ENCODE results near the gene UNC5B. TPM values are rescaled to one million over a fixed set of nuclear protein-coding genes. Genes with fewer than 3 reads are reported as not detected.

UNC5B gene
- total and polyA plus RNA-seq, 2 donors (not counting 1 experiment from before 2014, with no cell fraction given): 2.5 to 60.8 TPM

DNA sequence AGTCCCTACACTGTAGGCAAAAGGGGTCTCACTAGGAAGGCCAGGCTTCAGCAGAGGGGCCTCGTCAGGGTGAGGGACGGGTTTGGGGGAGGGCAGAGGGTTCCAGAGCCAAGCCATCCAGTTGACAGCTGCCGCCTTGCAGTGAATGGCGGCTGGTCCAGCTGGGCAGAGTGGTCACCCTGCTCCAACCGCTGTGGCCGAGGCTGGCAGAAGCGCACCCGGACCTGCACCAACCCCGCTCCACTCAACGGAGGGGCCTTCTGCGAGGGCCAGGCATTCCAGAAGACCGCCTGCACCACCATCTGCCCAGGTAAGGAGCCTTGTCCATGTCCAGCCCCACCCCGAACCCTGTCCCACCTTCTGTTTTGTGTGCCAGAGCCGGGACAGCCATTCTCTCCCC lies 75.1 kb downstream of the UNC5B start:
- TF ChIP-seq CTCF (conservative IDR thresholded peaks at IDR 0.05 in 1 of 2, IDR thresholded peaks at IDR 0.05 in 1 of 2; ENCODE audit: low read depth in 1 of 2, low read length in 2 of 2) (no peak), EZH2 (IDR thresholded peaks at IDR 0.05; ENCODE audit: low read length, missing control alignments) (no peak)
- no peak overlapping the region for H3K27ac ChIP-seq (ENCODE audit: insufficient read depth, low read length)
- H3K4me2 ChIP-seq (ENCODE audit: extremely low read depth, insufficient read depth, low read length): no peak overlapping the region
- no peaks in the 10 kb centered on the region for H3K4me1 ChIP-seq (ENCODE audit: control insufficient read depth, extremely low read depth, insufficient read depth, low read length)
- no peaks in the 10 kb centered on the region for H3K27me3 ChIP-seq (ENCODE audit: control insufficient read depth, insufficient read depth, low read length)
- DNase-seq (ENCODE audit: low read depth in 2 of 2): no peak
- H4K20me1 ChIP-seq (ENCODE audit: control insufficient read depth, extremely low read depth, insufficient read depth, low read length): no peaks in the 10 kb centered on the region
- H2AFZ ChIP-seq (ENCODE audit: low read length): no peak overlapping the region
- no peaks in the 10 kb centered on the region for H3K9me3 ChIP-seq (ENCODE audit: control insufficient read depth, insufficient read depth, low read depth, low read length)
- no peaks in the 10 kb centered on the region for H3K79me2 ChIP-seq (ENCODE audit: control insufficient read depth, insufficient read depth, low read length)
- H3K4me3 ChIP-seq (replicated peaks in 1 of 4; ENCODE audit: control extremely low read depth in 1 of 4, insufficient read depth in 1 of 4, low read depth in 3 of 4, low read length in 4 of 4): no peak overlapping the region
- no peak overlapping the region for H3K9ac ChIP-seq (ENCODE audit: insufficient read depth, low read length)
- no peaks in the 10 kb centered on the region for H3K36me3 ChIP-seq (ENCODE audit: control insufficient read depth, insufficient read depth, low read length)

DNA sequence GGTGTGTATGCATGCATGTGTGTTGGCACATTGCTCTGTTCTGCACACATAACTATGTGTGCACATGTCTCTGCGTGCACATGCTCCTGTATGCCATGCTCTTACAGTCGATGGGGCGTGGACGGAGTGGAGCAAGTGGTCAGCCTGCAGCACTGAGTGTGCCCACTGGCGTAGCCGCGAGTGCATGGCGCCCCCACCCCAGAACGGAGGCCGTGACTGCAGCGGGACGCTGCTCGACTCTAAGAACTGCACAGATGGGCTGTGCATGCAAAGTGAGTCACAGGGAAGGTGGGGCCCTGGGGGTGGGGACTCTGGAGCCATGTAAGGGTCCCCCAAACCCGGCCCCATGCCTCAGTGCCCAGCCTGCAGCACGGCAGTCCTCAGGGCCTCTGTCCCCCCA lies 76.1 kb downstream of the UNC5B start:
- H3K27me3 ChIP-seq (ENCODE audit: control insufficient read depth, insufficient read depth, low read length): no peaks in the 10 kb centered on the region
- H3K4me1 ChIP-seq (ENCODE audit: control insufficient read depth, extremely low read depth, insufficient read depth, low read length): no peaks in the 10 kb centered on the region
- no peaks in the 10 kb centered on the region for H3K79me2 ChIP-seq (ENCODE audit: control insufficient read depth, insufficient read depth, low read length)
- no peaks in the 10 kb centered on the region for H4K20me1 ChIP-seq (ENCODE audit: control insufficient read depth, extremely low read depth, insufficient read depth, low read length)
- no peaks in the 10 kb centered on the region for H3K36me3 ChIP-seq (ENCODE audit: control insufficient read depth, insufficient read depth, low read length)
- H3K4me2 ChIP-seq (ENCODE audit: extremely low read depth, insufficient read depth, low read length): no peak overlapping the region
- no peaks in the 10 kb centered on the region for H3K9me3 ChIP-seq (ENCODE audit: control insufficient read depth, insufficient read depth, low read depth, low read length)
- H3K27ac ChIP-seq (ENCODE audit: insufficient read depth, low read length): no peak overlapping the region
- no peak overlapping the region for H3K4me3 ChIP-seq (replicated peaks in 1 of 4; ENCODE audit: control extremely low read depth in 1 of 4, insufficient read depth in 1 of 4, low read depth in 3 of 4, low read length in 4 of 4)
- no peak overlapping the region for H2AFZ ChIP-seq (ENCODE audit: low read length)
- H3K9ac ChIP-seq (ENCODE audit: insufficient read depth, low read length): no peak overlapping the region
- no peak for DNase-seq (ENCODE audit: low read depth in 2 of 2)
- TF ChIP-seq EZH2 (IDR thresholded peaks at IDR 0.05; ENCODE audit: low read length, missing control alignments): no peak
- TF ChIP-seq CTCF (conservative IDR thresholded peaks at IDR 0.05 in 1 of 2, IDR thresholded peaks at IDR 0.05 in 1 of 2; ENCODE audit: low read depth in 1 of 2, low read length in 2 of 2): no peak

DNA sequence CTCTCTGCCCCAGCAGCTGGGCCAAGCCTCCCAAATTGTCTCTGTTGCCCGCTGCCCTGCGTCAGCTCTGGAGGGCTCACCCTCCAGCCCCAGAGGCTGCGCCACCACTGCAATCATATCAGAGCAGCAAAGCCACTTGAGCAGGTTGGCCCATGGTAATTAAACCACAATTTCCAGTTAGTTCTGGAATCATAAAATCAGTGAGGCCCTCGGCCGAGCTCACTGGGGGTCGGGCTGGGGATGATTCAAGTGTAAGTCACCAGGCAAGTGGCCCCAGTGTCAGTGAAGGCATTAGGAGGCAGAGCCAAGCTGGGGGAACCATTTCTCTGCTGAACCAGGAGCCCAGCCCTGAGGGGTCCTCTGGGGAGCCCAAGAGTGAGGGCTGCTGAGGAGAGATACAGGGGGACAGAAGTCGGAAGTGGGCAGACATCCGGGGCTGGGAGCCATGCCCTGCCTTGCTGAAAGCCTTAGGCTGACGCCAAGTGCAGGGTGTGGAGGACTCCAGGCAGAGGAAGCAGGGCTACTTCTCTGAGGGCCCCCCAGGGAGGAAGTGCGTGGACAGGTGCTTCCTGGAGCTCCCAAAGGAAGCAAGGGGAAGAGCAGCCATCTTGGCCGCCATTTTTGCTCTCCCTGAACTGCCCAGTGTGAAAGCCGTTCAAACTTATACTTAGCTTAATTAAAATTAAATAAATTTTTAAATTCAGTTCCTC lies 77.2 kb downstream of the UNC5B start:
- H4K20me1 ChIP-seq (ENCODE audit: control insufficient read depth, extremely low read depth, insufficient read depth, low read length): no peaks in the 10 kb centered on the region
- no peak overlapping the region for H3K9ac ChIP-seq (ENCODE audit: insufficient read depth, low read length)
- H3K4me3 ChIP-seq (replicated peaks in 1 of 4; ENCODE audit: control extremely low read depth in 1 of 4, insufficient read depth in 1 of 4, low read depth in 3 of 4, low read length in 4 of 4): no peak overlapping the region
- H3K36me3 ChIP-seq (ENCODE audit: control insufficient read depth, insufficient read depth, low read length): no peaks in the 10 kb centered on the region
- no peaks in the 10 kb centered on the region for H3K27me3 ChIP-seq (ENCODE audit: control insufficient read depth, insufficient read depth, low read length)
- H3K27ac ChIP-seq (ENCODE audit: insufficient read depth, low read length): no peak overlapping the region
- no peaks in the 10 kb centered on the region for H3K4me1 ChIP-seq (ENCODE audit: control insufficient read depth, extremely low read depth, insufficient read depth, low read length)
- DNase-seq (ENCODE audit: low read depth in 2 of 2): no peak
- no peaks in the 10 kb centered on the region for H3K79me2 ChIP-seq (ENCODE audit: control insufficient read depth, insufficient read depth, low read length)
- TF ChIP-seq EZH2 (IDR thresholded peaks at IDR 0.05; ENCODE audit: low read length, missing control alignments): no peak
- no peak for TF ChIP-seq CTCF (conservative IDR thresholded peaks at IDR 0.05 in 1 of 2, IDR thresholded peaks at IDR 0.05 in 1 of 2; ENCODE audit: low read depth in 1 of 2, low read length in 2 of 2)
- no peak overlapping the region for H3K4me2 ChIP-seq (ENCODE audit: extremely low read depth, insufficient read depth, low read length)
- H2AFZ ChIP-seq (ENCODE audit: low read length): no peak overlapping the region
- H3K9me3 ChIP-seq (ENCODE audit: control insufficient read depth, insufficient read depth, low read depth, low read length): no peaks in the 10 kb centered on the region

All from fibroblast of lung (primary cell).